Nephron (organoid): Measurements from ENCODE around the gene ARID1A.

Experiments
- H3K27ac Mint-ChIP-seq, 3 experiments: 2 replicates each; pipeline ENCODE4 v1.8.0; 2020; ENCODE audit warnings: mixed read lengths in 3 of 3, mild to moderate bottlenecking in 2 of 3, moderate library complexity in 1 of 3
- H3K27me3 Mint-ChIP-seq: 2 replicates; pipeline ENCODE4 v1.8.0; 2021; ENCODE audit warnings: low read depth, mild to moderate bottlenecking, moderate library complexity, mixed read lengths
- H3K36me3 Mint-ChIP-seq: 2 replicates; pipeline ENCODE4 v1.8.0; 2020; ENCODE audit warnings: low read depth, mixed read lengths
- H3K4me1 Mint-ChIP-seq: 2 replicates; pipeline ENCODE4 v1.8.0; 2020; ENCODE audit warnings: mixed read lengths
- H3K4me3 Mint-ChIP-seq, 3 experiments: 2 replicates each; pipeline ENCODE4 v1.8.0; 2020; ENCODE audit warnings: mild to moderate bottlenecking in 3 of 3, mixed read lengths in 3 of 3, moderate library complexity in 2 of 3
- H3K9me3 Mint-ChIP-seq: 2 replicates; pipeline ENCODE4 v1.8.0; 2020; ENCODE audit warnings: mixed read lengths
- TF ChIP-seq, protein P1 (sequence below), 3 experiments: fragments of 200-600 bp; sonication (generic); IDR thresholded peaks; one replicate each; pipeline ENCODE4 v1.5.0; 2021; ENCODE audit warnings: antibody characterized with exemption in 3 of 3; ENCODE audit not compliant: unreplicated experiment in 3 of 3

The ARID1A gene

DNA sequence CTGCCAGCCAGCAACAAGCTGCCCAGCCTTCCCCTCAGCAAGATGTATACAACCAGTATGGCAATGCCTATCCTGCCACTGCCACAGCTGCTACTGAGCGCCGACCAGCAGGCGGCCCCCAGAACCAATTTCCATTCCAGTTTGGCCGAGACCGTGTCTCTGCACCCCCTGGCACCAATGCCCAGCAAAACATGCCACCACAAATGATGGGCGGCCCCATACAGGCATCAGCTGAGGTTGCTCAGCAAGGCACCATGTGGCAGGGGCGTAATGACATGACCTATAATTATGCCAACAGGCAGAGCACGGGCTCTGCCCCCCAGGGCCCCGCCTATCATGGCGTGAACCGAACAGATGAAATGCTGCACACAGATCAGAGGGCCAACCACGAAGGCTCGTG is 78.6 kb downstream of the ARID1A start:
- H3K9me3 Mint-ChIP-seq = no peaks in the 10 kb centered on the region
- TF ChIP-seq, protein P1, sequence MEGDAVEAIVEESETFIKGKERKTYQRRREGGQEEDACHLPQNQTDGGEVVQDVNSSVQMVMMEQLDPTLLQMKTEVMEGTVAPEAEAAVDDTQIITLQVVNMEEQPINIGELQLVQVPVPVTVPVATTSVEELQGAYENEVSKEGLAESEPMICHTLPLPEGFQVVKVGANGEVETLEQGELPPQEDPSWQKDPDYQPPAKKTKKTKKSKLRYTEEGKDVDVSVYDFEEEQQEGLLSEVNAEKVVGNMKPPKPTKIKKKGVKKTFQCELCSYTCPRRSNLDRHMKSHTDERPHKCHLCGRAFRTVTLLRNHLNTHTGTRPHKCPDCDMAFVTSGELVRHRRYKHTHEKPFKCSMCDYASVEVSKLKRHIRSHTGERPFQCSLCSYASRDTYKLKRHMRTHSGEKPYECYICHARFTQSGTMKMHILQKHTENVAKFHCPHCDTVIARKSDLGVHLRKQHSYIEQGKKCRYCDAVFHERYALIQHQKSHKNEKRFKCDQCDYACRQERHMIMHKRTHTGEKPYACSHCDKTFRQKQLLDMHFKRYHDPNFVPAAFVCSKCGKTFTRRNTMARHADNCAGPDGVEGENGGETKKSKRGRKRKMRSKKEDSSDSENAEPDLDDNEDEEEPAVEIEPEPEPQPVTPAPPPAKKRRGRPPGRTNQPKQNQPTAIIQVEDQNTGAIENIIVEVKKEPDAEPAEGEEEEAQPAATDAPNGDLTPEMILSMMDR (IDR thresholded peaks at IDR 0.05; ENCODE audit: unreplicated experiment in 3 of 3) = no peak
- peaks cover 18% of the 10 kb centered on the region for H3K4me1 Mint-ChIP-seq
- H3K27me3 Mint-ChIP-seq = no peaks in the 10 kb centered on the region
- no peak overlapping the region for H3K27ac Mint-ChIP-seq
- H3K36me3 Mint-ChIP-seq = peaks cover 91% of the 10 kb centered on the region
- H3K4me3 Mint-ChIP-seq = no peak overlapping the region

GRCh38 chr1:26775666-26776065 is 79.9 kb downstream of the ARID1A start:
- H3K27me3 Mint-ChIP-seq = no peaks in the 10 kb centered on the region
- no peak overlapping the region for H3K27ac Mint-ChIP-seq
- H3K9me3 Mint-ChIP-seq = no peaks in the 10 kb centered on the region
- peaks cover 86% of the 10 kb centered on the region for H3K36me3 Mint-ChIP-seq
- H3K4me1 Mint-ChIP-seq = peaks cover 13% of the 10 kb centered on the region
- no peak overlapping the region for H3K4me3 Mint-ChIP-seq
- TF ChIP-seq, protein P1 (IDR thresholded peaks at IDR 0.05; ENCODE audit: unreplicated experiment in 3 of 3) = no peak

DNA sequence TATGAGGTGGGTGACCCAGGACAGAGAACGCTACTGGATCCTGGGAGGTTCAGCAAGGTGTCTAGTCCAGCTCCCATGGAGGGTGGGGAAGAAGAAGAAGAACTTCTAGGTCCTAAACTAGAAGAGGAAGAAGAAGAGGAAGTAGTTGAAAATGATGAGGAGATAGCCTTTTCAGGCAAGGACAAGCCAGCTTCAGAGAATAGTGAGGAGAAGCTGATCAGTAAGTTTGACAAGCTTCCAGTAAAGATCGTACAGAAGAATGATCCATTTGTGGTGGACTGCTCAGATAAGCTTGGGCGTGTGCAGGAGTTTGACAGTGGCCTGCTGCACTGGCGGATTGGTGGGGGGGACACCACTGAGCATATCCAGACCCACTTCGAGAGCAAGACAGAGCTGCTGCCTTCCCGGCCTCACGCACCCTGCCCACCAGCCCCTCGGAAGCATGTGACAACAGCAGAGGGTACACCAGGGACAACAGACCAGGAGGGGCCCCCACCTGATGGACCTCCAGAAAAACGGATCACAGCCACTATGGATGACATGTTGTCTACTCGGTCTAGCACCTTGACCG is 83.4 kb downstream of the ARID1A start:
- Mint-ChIP-seq H3K27me3 (no peaks in the 10 kb centered on the region), H3K4me1 (peaks cover 21% of the 10 kb centered on the region), H3K36me3 (peaks cover 77% of the 10 kb centered on the region), H3K4me3 (no peak overlapping the region), H3K9me3 (no peaks in the 10 kb centered on the region), H3K27ac (no peak overlapping the region)
- TF ChIP-seq, protein P1 (IDR thresholded peaks at IDR 0.05; ENCODE audit: unreplicated experiment in 3 of 3) = no peak

GRCh38 chr1:26780344-26780957 is 84.6 kb downstream of the ARID1A start:
- Mint-ChIP-seq H3K27me3 (no peaks in the 10 kb centered on the region), H3K4me3 (no peak overlapping the region), H3K9me3 (no peaks in the 10 kb centered on the region), H3K4me1 (peaks cover 32% of the 10 kb centered on the region), H3K36me3 (peaks cover 64% of the 10 kb centered on the region), H3K27ac (no peak overlapping the region)
- TF ChIP-seq, protein P1 (IDR thresholded peaks at IDR 0.05; ENCODE audit: unreplicated experiment in 3 of 3) = no peak

- Mint-ChIP-seq H3K36me3 (peaks cover 57% of the 10 kb centered on the region), H3K27me3 (no peaks in the 10 kb centered on the region), H3K27ac (peak overlapping the region in 2 of 3 experiments; percentile 4 to 49), H3K4me1 (peaks cover 40% of the 10 kb centered on the region), H3K4me3 (no peak overlapping the region), H3K9me3 (no peaks in the 10 kb centered on the region)
- TF ChIP-seq, protein P1 (IDR thresholded peaks at IDR 0.05; ENCODE audit: unreplicated experiment in 3 of 3) = no peak
These were observed 85.5 kb downstream of the ARID1A start for GRCh38 chr1:26781206-26781825.
